Mesothelial cell of epicardium (in vitro differentiated cells): ENCODE results near the gene COPS9. TPM values are rescaled to one million over a fixed set of nuclear protein-coding genes. Genes with fewer than 3 reads are reported as not detected.

Experiments
- DNase-seq, 2 experiments: peaks; one replicate each; pipeline ENCODE4 v3.0.0; 2021; ENCODE audit warnings: low spot score in 2 of 2; ENCODE audit not compliant: unreplicated experiment in 2 of 2
- H3K27ac Mint-ChIP-seq: 2 replicates; pipeline ENCODE4 v1.8.0; 2021; ENCODE audit warnings: mixed read lengths
- H3K27me3 Mint-ChIP-seq: 2 replicates; pipeline ENCODE4 v1.8.0; 2021; ENCODE audit warnings: low read depth, mixed read lengths
- H3K36me3 Mint-ChIP-seq: 2 replicates; pipeline ENCODE4 v1.8.0; 2021; ENCODE audit warnings: mixed read lengths
- H3K4me1 Mint-ChIP-seq: 2 replicates; pipeline ENCODE4 v1.8.0; 2021; ENCODE audit warnings: mixed read lengths
- H3K4me3 Mint-ChIP-seq: 2 replicates; pipeline ENCODE4 v1.8.0; 2021; ENCODE audit warnings: mild to moderate bottlenecking, moderate library complexity, mixed read lengths
- H3K9me3 Mint-ChIP-seq: 2 replicates; pipeline ENCODE4 v1.8.0; 2021; ENCODE audit warnings: mixed read lengths
- CTCF ChIP-seq: fragments of 200-600 bp; sonication (generic); IDR thresholded peaks from one replicate; pipeline ENCODE4 v1.5.0; 2021; ENCODE audit warnings: antibody characterized with exemption; ENCODE audit not compliant: unreplicated experiment
- total RNA-seq: library from RNA; stranded (reverse); gene quantifications from 3 replicates; pipeline ENCODE4 v1.2.1, GENCODE V29; 2021

The COPS9 gene
- total RNA-seq, 1 donor from 2014 or later, result 93.6 TPM

- Mint-ChIP-seq H3K27me3 (peaks cover 34% of the 10 kb centered on the region), H3K27ac (no peak overlapping the region), H3K4me3 (no peak overlapping the region), H3K9me3 (no peaks in the 10 kb centered on the region), H3K4me1 (no peaks in the 10 kb centered on the region), H3K36me3 (no peaks in the 10 kb centered on the region)
- no peak for TF ChIP-seq CTCF
- no peak for DNase-seq
Measured at GRCh38 chr2:240165034-240165433, 28.9 kb upstream of the COPS9 start.

GRCh38 chr2:240164586-240164985, 28.5 kb upstream of the COPS9 start:
- DNase-seq, result no peak
- peaks cover 34% of the 10 kb centered on the region for H3K27me3 Mint-ChIP-seq
- no peaks in the 10 kb centered on the region for H3K36me3 Mint-ChIP-seq
- H3K4me3 Mint-ChIP-seq, result no peak overlapping the region
- H3K27ac Mint-ChIP-seq, result no peak overlapping the region
- TF ChIP-seq CTCF, result no peak
- H3K4me1 Mint-ChIP-seq, result no peaks in the 10 kb centered on the region
- no peaks in the 10 kb centered on the region for H3K9me3 Mint-ChIP-seq

- no peak for TF ChIP-seq CTCF
Measured at GRCh38 chr2:240163844-240164574, 27.9 kb upstream of the COPS9 start.

GRCh38 chr2:240162939-240163714, 27.0 kb upstream of the COPS9 start:
- H3K9me3 Mint-ChIP-seq, result no peaks in the 10 kb centered on the region
- no peak overlapping the region for H3K4me3 Mint-ChIP-seq
- H3K27me3 Mint-ChIP-seq, result peaks cover 32% of the 10 kb centered on the region
- no peak overlapping the region for H3K27ac Mint-ChIP-seq
- no peak for DNase-seq
- H3K36me3 Mint-ChIP-seq, result no peaks in the 10 kb centered on the region
- TF ChIP-seq CTCF, result no peak
- no peaks in the 10 kb centered on the region for H3K4me1 Mint-ChIP-seq

More at GRCh38 chr2:240163844-240164574, 27.9 kb upstream of the COPS9 start:
- Mint-ChIP-seq H3K4me3 (no peak overlapping the region), H3K9me3 (no peaks in the 10 kb centered on the region), H3K4me1 (no peaks in the 10 kb centered on the region), H3K27me3 (peaks cover 34% of the 10 kb centered on the region), H3K27ac (no peak overlapping the region), H3K36me3 (no peaks in the 10 kb centered on the region)
- DNase-seq, result no peak

GRCh38 chr2:240162531-240162930, 26.4 kb upstream of the COPS9 start:
- H3K9me3 Mint-ChIP-seq, result no peaks in the 10 kb centered on the region
- H3K4me1 Mint-ChIP-seq, result no peaks in the 10 kb centered on the region
- no peak overlapping the region for H3K27ac Mint-ChIP-seq
- no peak for TF ChIP-seq CTCF
- no peak overlapping the region for H3K4me3 Mint-ChIP-seq
- peaks cover 30% of the 10 kb centered on the region for H3K27me3 Mint-ChIP-seq
- DNase-seq, result no peak
- H3K36me3 Mint-ChIP-seq, result no peaks in the 10 kb centered on the region
